Body of pancreas (tissue), 4 donors: ENCODE measurements around the gene AGK. TPM values are rescaled to one million over a fixed set of nuclear protein-coding genes. Genes with fewer than 3 reads are reported as not detected.

Source experiments
- ATAC-seq: fragments of 150-250 bp; one replicate; pipeline ENCODE4 v1.9.1; 2016
- DNase-seq, 4 donors: peaks; one replicate each; pipeline ENCODE4 v3.0.0-alpha.2; 2019
- H3K27ac ChIP-seq, 4 donors: fragments of 200-600 bp; sonication (generic); 1 replicate in 3 of 4; 2 replicates in 1 of 4; pipeline versions ENCODE4 v1.5.1 to v1.6.1; 2016 to 2019; ENCODE audit warnings: mild to moderate bottlenecking in 1 of 4, mixed read lengths in 1 of 4, moderate library complexity in 1 of 4
- H3K27me3 ChIP-seq, 2 donors: fragments of 200-600 bp; sonication (generic); one replicate each; pipeline ENCODE4 v1.6.0; 2016; ENCODE audit warnings: mild to moderate bottlenecking in 1 of 2
- H3K36me3 ChIP-seq, 2 donors: fragments of 200-600 bp; sonication (generic); replicated peaks in 1 of 2; 2 replicates each; pipeline ENCODE4 v1.5.1; 2016; ENCODE audit warnings: low read depth in 2 of 2; ENCODE audit not compliant: insufficient read depth in 1 of 2
- H3K4me1 ChIP-seq: fragments of 200-600 bp; sonication (generic); one replicate; pipeline ENCODE4 v1.6.0; 2016
- H3K4me3 ChIP-seq, 2 donors: fragments of 200-600 bp; sonication (generic); 1 replicate in 1 of 2; 2 replicates in 1 of 2; pipeline ENCODE4 v1.5.1; 2016 to 2019
- H3K9me3 ChIP-seq, 3 donors: fragments of 200-600 bp; sonication (generic); 1 replicate in 2 of 3; 2 replicates in 1 of 3; pipeline ENCODE4 v1.5.1; 2016
- POLR2A ChIP-seq, 3 donors: fragments of 450-650 bp; IDR thresholded peaks; one replicate each; pipeline ENCODE4 v1.6.1; 2016; ENCODE audit warnings: antibody characterized with exemption in 3 of 3, mild to moderate bottlenecking in 2 of 3
- WGBS, 2 donors: methylation state at CpG; one replicate each; pipeline ENCODE4 v1.1.5; 2017; 5-methylcytosine and 5-hydroxymethylcytosine counted together
- intact Hi-C: fragments of 100-400 bp; cut with DNase I; formaldehyde crosslinking; loops from one replicate; pipeline ENCODE4 v1.15.1; 2023
- total RNA-seq, 2 donors: library from RNA; depleted of rRNA; stranded (reverse); fragments of >200 nt; gene quantifications; one replicate each; pipeline ENCODE4 v1.1.0, GENCODE V29; 2016
- TF ChIP-seq, protein P1 (sequence below), 7 experiments: fragments of 450-650 bp in 4 of 7; fragments of 200-600 bp in 3 of 7; sonication (generic) in 3 of 7; IDR thresholded peaks; one replicate each; pipeline ENCODE4 v1.5.1; 2016 to 2019; ENCODE audit warnings: antibody characterized with exemption in 7 of 7

The AGK gene
- total RNA-seq, 2 donors from 2014 or later = 12.7 to 30.7 TPM

GRCh38 chr7:141668853-141669252, 117.6 kb downstream of the AGK start:
- H3K27ac ChIP-seq = no peak overlapping the region
- H3K9me3 ChIP-seq = no peaks in the 10 kb centered on the region
- H3K4me3 ChIP-seq = no peak overlapping the region
- no peak for DNase-seq
- TF ChIP-seq POLR2A (IDR thresholded peaks at IDR 0.05) = no peak
- TF ChIP-seq, protein P1, sequence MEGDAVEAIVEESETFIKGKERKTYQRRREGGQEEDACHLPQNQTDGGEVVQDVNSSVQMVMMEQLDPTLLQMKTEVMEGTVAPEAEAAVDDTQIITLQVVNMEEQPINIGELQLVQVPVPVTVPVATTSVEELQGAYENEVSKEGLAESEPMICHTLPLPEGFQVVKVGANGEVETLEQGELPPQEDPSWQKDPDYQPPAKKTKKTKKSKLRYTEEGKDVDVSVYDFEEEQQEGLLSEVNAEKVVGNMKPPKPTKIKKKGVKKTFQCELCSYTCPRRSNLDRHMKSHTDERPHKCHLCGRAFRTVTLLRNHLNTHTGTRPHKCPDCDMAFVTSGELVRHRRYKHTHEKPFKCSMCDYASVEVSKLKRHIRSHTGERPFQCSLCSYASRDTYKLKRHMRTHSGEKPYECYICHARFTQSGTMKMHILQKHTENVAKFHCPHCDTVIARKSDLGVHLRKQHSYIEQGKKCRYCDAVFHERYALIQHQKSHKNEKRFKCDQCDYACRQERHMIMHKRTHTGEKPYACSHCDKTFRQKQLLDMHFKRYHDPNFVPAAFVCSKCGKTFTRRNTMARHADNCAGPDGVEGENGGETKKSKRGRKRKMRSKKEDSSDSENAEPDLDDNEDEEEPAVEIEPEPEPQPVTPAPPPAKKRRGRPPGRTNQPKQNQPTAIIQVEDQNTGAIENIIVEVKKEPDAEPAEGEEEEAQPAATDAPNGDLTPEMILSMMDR (IDR thresholded peaks at IDR 0.05) = no peak
- intact Hi-C loops = loop anchor here (10.0 kb wide), 1 partner anchor 66 kb away; the partner anchor contains the start of gene SSBP1
- H3K36me3 ChIP-seq = peaks cover 0 to 5% of the 10 kb centered on the region in 2 donors
- H3K27me3 ChIP-seq = no peaks in the 10 kb centered on the region
- WGBS, 2 donors = 86 to 97% methylated on average over 2 of the region's 2 CpGs
- no peak for ATAC-seq
- H3K4me1 ChIP-seq = peaks cover 10% of the 10 kb centered on the region

- intact Hi-C loops = no loop called here
- peaks cover 0 to 5% of the 10 kb centered on the region in 2 donors for H3K36me3 ChIP-seq
- ATAC-seq = no peak
- 93 to 97% methylated on average over 7 of the region's 7 CpGs for WGBS, 2 donors
- no peaks in the 10 kb centered on the region for H3K27me3 ChIP-seq
- no peak overlapping the region for H3K4me3 ChIP-seq
- TF ChIP-seq POLR2A (IDR thresholded peaks at IDR 0.05) = no peak
- TF ChIP-seq, protein P1 (IDR thresholded peaks at IDR 0.05) = no peak
- no peak for DNase-seq
- H3K27ac ChIP-seq = no peak overlapping the region
- H3K9me3 ChIP-seq = no peaks in the 10 kb centered on the region
- H3K4me1 ChIP-seq = no peaks in the 10 kb centered on the region
Observed at GRCh38 chr7:141671705-141672496, 120.7 kb downstream of the AGK start.

GRCh38 chr7:141673346-141673745, 122.1 kb downstream of the AGK start:
- WGBS, 2 donors = 89 to 94% methylated on average over 3 of the region's 3 CpGs
- H3K9me3 ChIP-seq = no peaks in the 10 kb centered on the region
- H3K4me1 ChIP-seq = no peaks in the 10 kb centered on the region
- ATAC-seq (no peak), DNase-seq (no peak)
- no peaks in the 10 kb centered on the region for H3K27me3 ChIP-seq
- no peak for TF ChIP-seq POLR2A (IDR thresholded peaks at IDR 0.05)
- TF ChIP-seq, protein P1 (IDR thresholded peaks at IDR 0.05) = no peak
- H3K27ac ChIP-seq = no peak overlapping the region
- H3K4me3 ChIP-seq = no peak overlapping the region
- intact Hi-C loops = no loop called here
- H3K36me3 ChIP-seq = peaks cover 0 to 5% of the 10 kb centered on the region in 2 donors

DNA sequence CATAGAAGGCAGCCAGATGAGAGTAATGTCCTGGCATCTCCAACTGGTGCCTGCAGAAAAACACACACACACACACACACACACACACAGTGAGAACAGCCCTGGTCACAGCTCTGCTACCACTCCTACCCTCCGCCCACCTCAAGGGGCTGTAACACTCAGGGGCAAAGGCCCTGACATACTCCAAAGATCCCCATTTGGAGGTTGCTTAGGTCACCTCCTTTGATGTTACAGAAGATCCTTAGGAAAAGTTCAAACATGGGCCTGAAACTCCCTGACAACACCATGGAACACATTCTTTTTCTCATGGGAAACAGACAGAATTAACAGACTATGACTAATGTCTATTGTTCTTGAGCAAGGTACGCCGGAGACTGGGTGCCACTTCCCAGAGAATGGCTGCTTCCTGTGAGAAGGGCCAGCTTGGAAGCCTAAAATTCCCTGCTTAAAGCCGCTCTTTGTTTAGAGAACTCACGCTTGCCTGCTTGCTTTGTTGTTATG, 123.0 kb downstream of the AGK start:
- peaks cover 0 to 5% of the 10 kb centered on the region in 2 donors for H3K36me3 ChIP-seq
- TF ChIP-seq, protein P1 (IDR thresholded peaks at IDR 0.05) = no peak
- TF ChIP-seq POLR2A (IDR thresholded peaks at IDR 0.05) = no peak
- intact Hi-C loops = no loop called here
- H3K27me3 ChIP-seq = no peaks in the 10 kb centered on the region
- ATAC-seq (peak; percentile 27), DNase-seq (no peak)
- H3K27ac ChIP-seq = peak overlapping the region in 1 of 4 donors; percentile 60
- no peaks in the 10 kb centered on the region for H3K9me3 ChIP-seq
- 82 to 87% methylated on average over 5 of the region's 5 CpGs for WGBS, 2 donors
- no peak overlapping the region for H3K4me3 ChIP-seq
- no peaks in the 10 kb centered on the region for H3K4me1 ChIP-seq
